Astrocyte (in vitro differentiated cells and primary cell): ENCODE data around the gene STXBP5.

ENCODE experiments used
- EZH2 ChIP-seq: IDR thresholded peaks from 2 replicates; pipeline ENCODE4 v1.6.1; 2012; ENCODE audit warnings: mild to moderate bottlenecking, low read length, inconsistent platforms; ENCODE audit not compliant: insufficient read depth
- TF ChIP-seq, protein P1 (sequence below): IDR thresholded peaks from 2 replicates; pipeline ENCODE4 v1.5.1; 2011; ENCODE audit warnings: low read depth, mild to moderate bottlenecking, inconsistent platforms, low read length, moderate library complexity; ENCODE audit not compliant: insufficient read depth

DNA sequence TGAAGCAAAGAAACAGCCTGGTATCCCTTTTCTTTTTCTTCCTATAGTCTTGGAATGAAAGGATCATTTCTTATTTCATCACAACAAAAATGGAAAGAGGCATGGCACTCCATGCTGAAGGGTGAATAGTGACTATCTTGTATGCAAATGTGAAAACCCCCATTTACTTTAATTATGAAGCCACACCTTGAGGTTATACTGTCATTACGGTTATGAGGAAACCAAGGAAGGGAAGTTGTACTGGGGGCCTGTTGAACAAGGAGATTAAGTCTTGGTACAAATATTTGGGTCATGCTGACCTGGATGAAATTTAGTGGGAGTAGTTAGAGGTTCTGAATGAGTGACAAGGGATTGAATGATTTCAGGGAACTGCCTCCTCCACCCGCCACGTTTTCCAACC is 8.7 kb upstream of the STXBP5 start:
- TF ChIP-seq, protein P1, sequence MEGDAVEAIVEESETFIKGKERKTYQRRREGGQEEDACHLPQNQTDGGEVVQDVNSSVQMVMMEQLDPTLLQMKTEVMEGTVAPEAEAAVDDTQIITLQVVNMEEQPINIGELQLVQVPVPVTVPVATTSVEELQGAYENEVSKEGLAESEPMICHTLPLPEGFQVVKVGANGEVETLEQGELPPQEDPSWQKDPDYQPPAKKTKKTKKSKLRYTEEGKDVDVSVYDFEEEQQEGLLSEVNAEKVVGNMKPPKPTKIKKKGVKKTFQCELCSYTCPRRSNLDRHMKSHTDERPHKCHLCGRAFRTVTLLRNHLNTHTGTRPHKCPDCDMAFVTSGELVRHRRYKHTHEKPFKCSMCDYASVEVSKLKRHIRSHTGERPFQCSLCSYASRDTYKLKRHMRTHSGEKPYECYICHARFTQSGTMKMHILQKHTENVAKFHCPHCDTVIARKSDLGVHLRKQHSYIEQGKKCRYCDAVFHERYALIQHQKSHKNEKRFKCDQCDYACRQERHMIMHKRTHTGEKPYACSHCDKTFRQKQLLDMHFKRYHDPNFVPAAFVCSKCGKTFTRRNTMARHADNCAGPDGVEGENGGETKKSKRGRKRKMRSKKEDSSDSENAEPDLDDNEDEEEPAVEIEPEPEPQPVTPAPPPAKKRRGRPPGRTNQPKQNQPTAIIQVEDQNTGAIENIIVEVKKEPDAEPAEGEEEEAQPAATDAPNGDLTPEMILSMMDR: no peak
- no peak for TF ChIP-seq EZH2
